ENCODE measurements around the gene PAIP2.
"Not testable (repeated sequence)": the region's sequence is repeated elsewhere in the genome, so short reads cannot be mapped to it uniquely, and the experiment has no call there.

The PAIP2 gene

DNA sequence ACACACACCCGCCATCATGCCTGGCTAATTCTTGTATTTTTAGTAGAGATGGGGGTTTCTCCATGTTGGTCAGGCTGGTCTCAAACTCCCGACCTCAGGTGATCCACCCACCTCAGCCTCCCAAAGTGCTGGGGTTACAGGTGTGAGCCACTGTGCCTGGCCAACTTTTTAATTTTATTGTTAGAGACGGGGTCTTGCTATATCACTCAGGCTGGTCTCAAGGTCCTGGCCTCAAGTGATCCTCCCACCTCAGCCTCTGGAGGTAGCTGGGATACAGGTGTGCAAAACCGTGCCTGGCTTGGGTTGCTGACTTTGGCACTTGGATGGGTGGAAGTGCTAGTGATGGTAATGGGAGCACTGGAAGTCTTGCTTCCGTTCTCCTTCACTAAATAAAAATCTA, 67.5 kb downstream of the PAIP2 start:
- not testable (repeated sequence) for DNase-seq (ENCODE audit: low read depth in 2 of 3, low spot score in 1 of 3)

DNA sequence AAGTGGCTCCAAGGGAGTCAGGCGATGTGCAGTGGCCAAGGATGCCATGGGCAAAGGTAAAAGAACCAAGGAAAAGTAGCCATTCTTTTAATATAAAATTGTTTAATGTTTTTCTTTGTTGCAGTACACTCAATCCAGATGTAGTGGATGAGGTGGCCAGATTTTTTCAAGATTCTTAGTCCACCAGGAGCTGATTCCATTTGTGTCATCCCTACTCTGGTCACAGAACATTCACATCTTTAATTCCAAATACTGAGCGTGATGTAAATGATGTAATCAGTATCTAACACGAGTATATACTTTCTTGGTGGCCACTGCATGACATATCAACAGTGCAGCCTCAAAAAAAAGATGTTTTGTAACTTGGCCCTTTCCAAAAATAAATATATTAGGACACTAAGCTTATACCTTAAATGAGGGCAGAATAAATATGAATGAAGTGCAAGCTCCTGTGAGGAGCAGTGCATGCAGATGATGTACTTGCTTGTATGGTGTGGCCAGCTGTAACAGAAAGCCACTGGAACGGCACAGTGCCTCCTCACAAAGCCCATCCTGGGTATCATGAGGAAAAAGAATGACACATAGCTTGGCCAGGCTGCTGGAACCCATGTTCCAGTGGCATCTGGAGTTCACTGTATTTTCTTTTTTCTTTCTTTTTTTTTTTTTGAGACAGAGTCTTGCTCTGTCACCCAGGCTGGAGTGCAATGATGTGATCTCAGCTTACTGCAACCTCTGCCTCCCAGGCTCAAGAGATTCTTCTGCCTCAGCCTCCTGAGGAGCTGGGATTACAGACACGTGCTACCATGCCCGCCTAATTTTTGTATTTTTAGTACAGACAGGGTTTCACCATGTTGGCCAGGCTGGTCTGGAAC, 68.7 kb downstream of the PAIP2 start:
- no peak for DNase-seq (ENCODE audit: low read depth in 2 of 3, low spot score in 1 of 3)

DNA sequence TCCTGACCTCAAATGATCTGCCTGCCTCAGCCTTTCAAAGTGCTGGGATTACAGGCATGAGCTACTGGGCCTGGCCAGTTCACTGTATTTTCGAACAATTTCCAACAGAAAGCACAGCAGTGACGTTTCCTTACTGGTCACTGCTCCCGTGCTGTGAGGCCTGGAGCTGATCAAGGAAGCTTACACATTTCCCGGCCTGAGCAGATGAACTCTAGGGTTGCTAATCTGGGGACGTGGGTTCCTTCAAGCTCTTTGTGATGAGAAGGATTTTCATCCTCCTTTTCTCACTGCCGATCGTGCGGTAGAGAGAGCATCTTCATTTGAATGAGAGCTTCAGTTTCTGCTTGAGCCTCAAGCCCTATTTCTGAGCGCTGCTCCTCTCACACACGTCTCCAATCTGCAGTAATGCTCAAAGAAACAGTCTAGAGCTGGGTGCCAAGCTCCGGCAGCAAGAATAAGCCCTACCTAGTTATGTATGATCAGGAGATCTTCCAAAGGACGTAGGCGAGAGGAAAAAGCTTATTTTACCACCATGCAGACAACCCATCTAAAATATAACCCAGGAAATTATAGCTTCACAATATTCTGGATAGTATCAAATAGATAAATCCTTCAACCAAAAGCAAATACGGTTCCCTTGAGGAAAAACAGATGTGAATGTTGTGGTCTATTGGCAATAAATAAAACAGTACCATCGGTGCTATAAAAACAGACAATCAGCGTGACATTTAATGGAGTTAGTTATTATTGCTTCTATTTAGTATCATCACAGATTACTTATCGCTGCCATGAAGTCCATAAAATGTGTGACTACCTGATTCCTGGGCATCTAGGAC, 69.6 kb downstream of the PAIP2 start:
- no peak for DNase-seq (ENCODE audit: low read depth in 2 of 3, low spot score in 1 of 3)

DNA sequence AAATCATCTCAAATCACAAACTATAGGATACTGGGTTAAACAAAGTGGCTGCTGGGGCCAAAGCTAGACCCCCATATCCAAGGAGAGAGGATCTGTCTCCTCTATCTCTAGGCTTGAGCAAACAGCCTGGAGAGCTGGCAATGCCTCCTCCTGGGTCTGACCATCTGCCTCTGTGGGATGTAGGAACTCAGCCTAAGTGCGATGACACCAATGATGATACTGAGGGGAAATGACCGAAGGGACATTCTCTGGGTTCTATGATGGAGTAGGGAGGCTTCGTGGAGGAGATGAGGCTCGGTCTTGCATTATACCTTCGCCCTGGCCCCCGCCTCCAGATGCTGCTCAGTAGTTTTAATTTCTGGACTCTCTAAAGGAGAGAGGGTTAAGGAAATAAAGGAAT, 71.5 kb downstream of the PAIP2 start:
- no peak for DNase-seq (ENCODE audit: low read depth in 2 of 3, low spot score in 1 of 3)

DNA sequence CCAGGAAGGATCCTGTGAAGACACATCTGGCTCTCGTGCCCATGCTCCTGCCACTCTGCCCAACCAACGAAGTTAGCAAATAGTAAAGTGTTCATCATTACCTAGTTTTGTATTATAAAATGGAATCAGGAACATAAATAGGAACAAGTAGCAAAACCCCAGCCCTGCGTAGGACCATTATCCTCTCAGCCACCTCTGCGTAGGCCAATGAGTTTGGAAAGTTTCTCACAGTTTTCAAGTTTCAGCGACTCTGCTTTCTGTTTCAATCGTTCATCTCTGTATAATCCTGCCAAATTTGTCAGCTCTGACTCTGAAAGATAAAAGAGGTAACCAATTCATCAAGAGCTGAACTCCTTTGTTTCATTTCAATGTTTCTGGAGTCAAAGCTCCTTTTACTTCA, 72.3 kb downstream of the PAIP2 start:
- no peak for DNase-seq (ENCODE audit: low read depth in 2 of 3, low spot score in 1 of 3)

DNA sequence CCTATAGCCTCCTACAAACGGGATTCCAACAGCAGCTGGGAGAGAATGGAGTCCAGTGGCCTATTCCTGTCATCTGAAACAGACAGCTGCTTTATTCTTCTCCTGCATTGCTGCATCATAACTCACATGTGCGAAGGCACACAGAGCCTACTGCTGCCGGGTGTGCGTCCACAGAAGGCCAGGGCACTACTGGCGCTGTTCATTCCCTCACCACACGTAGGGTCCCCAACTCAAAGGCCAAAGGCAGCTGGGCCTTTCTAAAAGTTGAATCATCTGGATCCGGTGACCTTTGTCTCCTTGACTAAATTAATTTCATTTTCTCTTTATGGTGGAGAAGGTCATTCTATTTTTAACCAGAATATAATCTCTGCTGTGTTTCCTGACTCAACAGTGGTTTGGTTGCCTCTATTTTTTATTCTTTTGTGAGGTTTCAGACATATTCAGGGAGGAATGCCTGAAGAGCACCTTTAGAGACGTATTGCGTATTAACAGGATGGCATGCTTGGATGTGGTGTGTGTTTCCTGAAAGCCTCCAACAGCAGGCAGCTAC, 73.0 kb downstream of the PAIP2 start:
- DNase-seq (ENCODE audit: low read depth in 2 of 3, low spot score in 1 of 3), result no peak

DNA sequence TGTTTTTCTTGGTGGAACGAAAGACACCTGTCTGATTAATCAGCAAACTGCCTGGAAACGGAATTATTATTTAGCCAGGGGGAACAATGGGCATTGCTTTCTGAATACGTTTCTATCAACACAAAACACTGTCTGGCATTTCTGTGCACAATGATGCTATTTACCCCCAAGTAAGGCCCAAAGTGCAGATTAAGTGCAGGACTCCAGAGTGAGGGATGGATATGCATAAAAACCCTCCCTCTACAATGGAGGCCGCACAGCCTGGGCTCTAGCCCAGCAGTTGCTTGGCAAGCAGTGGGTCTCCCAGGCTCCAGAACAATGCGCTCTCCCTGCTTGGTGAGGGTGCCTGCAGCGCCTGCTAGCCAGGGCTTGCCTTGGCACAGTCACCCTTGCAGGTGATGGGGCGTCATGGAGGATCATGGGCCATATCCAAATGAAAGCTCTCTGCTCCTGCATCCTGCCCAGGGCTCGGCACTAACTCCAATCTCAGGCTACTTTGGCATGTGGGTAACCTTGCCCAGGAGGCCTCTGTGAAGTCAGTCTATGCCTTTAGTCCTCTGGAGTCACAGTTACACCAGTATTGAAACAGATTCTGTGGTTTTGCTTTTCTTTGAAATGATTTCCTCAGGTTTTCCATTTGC, 73.7 kb downstream of the PAIP2 start:
- peak in 1 of 3 donors; percentile 49 for DNase-seq (ENCODE audit: low read depth in 2 of 3, low spot score in 1 of 3)

DNA sequence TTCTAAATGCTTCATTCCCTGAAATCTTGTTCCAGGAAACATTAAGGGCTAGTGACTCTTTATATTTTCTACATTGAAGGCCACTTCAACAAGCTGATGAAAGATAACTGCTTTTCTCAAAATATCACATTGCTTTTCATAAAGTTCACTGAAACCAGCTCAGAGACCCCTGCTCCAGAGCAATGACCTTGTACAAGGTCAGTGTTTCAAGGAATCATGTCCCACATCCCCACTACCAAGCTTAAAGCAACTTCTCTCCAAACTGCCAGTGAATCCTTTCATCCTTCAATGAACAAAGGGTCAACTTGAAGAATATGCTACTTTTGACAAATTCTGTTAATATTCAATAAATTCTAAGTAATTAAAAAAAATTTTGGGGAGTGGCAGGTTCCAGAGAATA, 74.2 kb downstream of the PAIP2 start:
- DNase-seq (ENCODE audit: low read depth in 2 of 3, low spot score in 1 of 3), result no peak

DNA sequence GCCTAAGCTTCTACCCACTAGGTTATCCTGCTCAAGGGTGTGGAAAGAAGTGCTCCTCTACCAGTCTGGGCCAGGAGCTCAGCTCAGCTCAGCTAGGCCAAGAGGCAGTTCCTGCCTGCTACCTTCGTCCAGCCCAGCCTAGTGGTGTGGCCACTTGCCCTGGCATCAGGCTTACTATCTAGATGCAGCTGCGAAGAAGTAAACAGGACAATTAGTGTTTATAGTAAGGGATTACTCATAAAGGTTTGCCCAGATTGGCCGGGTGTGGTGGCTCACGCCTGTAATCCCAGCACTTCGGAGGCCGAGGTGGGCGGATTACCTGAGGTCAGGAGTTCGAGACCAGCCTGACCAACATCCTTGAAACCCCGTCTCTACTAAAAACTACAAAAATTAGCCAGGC, 75.0 kb downstream of the PAIP2 start:
- DNase-seq (ENCODE audit: low read depth in 2 of 3, low spot score in 1 of 3), result no peak

DNA sequence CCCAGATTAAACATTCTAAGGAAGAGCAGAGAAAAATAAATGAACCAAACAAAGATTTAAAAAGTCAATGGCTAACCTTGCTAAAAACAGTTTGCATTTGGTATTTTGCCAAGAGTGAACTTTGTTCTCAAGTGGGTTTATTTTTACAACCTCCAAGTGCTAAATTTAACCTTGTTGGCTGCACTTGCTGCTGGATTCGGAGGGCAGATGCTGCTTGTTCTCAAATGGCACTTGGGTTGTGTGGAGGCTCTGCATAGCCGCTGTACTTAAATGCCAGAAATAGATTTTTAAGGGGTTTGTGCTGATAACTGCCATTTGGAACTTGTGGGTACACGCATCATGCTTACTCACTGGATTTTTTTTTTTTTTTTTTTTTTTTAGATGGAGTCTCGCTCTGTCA, 75.6 kb downstream of the PAIP2 start:
- no peak for DNase-seq (ENCODE audit: low read depth in 2 of 3, low spot score in 1 of 3)

DNA sequence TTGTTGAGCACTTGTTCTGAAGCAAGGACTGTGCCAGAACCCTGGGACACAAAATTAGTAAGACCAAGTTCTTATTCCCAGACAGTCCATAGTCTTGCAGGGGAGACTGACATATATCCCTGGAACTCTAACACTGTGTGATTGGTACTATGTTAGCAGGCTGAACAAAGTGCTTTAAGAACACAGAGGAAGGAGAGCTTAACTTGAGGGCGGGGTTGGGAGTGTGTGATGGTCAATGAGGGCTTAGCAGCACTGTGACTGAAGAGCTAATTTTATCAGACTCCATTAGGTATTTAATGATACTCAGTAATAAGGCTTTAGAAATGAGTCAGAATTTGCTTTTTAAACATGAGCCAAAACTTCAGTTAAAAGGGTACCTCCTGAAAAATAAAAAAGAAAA, 77.1 kb downstream of the PAIP2 start:
- DNase-seq (ENCODE audit: low read depth in 2 of 3, low spot score in 1 of 3), result no peak
